Measurements from ENCODE around the gene MTR. TPM values are rescaled to one million over a fixed set of nuclear protein-coding genes. Genes with fewer than 3 reads are reported as not detected.

Gene MTR
- total and polyA plus RNA-seq, 4 donors, result 2.5 to 19.0 (median 8.6) TPM

- Histone ChIP-seq H3K9me3 (ENCODE audit: control insufficient read depth in 4 of 4, low read length in 3 of 4) (no peaks in the 10 kb centered on the region), H3K4me1 (ENCODE audit: control insufficient read depth in 4 of 4, insufficient read depth in 4 of 4, low read length in 3 of 4) (no peaks in the 10 kb centered on the region), H3K9ac (ENCODE audit: low read depth in 1 of 2, low read length in 2 of 2) (no peak overlapping the region), H3K27ac (ENCODE audit: low read depth in 1 of 2, low read length in 2 of 2) (no peak overlapping the region), H3K36me3 (ENCODE audit: control insufficient read depth in 4 of 4, insufficient read depth in 3 of 4, low read depth in 1 of 4, low read length in 3 of 4) (peaks cover 0 to 26% (median 19%) of the 10 kb centered on the region in 4 donors), H3K27me3 (ENCODE audit: control insufficient read depth in 4 of 4, insufficient read depth in 4 of 4, low read length in 3 of 4) (no peaks in the 10 kb centered on the region), H3K4me3 (ENCODE audit: low read depth in 1 of 3, low read length in 3 of 3) (no peak overlapping the region)
- DNase-seq (ENCODE audit: low spot score), result no peak
- 94% methylated on average over 2 of the region's 2 CpGs for WGBS
- TF ChIP-seq ZBTB33 (IDR thresholded peaks at IDR 0.05) (no peak), EGR1 (IDR thresholded peaks at IDR 0.05; ENCODE audit: low read depth in 2 of 2) (no peak), YY1 (IDR thresholded peaks at IDR 0.05) (no peak), SP1 (IDR thresholded peaks at IDR 0.05) (no peak), MAX (IDR thresholded peaks at IDR 0.05) (no peak), GABPA (IDR thresholded peaks at IDR 0.05 in 1 of 2, conservative IDR thresholded peaks at IDR 0.05 in 1 of 2) (no peak), FOXA2 (IDR thresholded peaks at IDR 0.05) (no peak), REST (IDR thresholded peaks at IDR 0.05) (no peak), HNF4A (conservative IDR thresholded peaks at IDR 0.05) (no peak)
Observed at GRCh38 chr1:236823559-236823958, 28.5 kb downstream of the MTR start.

GRCh38 chr1:236829085-236829484, 34.0 kb downstream of the MTR start:
- no peaks in the 10 kb centered on the region for H3K27me3 ChIP-seq (ENCODE audit: control insufficient read depth in 4 of 4, insufficient read depth in 4 of 4, low read length in 3 of 4)
- no peaks in the 10 kb centered on the region for H3K4me1 ChIP-seq (ENCODE audit: control insufficient read depth in 4 of 4, insufficient read depth in 4 of 4, low read length in 3 of 4)
- no peak overlapping the region for H3K9ac ChIP-seq (ENCODE audit: low read depth in 1 of 2, low read length in 2 of 2)
- H3K9me3 ChIP-seq (ENCODE audit: control insufficient read depth in 4 of 4, low read length in 3 of 4), result no peaks in the 10 kb centered on the region
- no peak overlapping the region for H3K4me3 ChIP-seq (ENCODE audit: low read depth in 1 of 3, low read length in 3 of 3)
- WGBS, result 99% methylated on average over 3 of the region's 3 CpGs
- no peak for DNase-seq (ENCODE audit: low spot score)
- peaks cover 2 to 32% (median 29%) of the 10 kb centered on the region in 4 donors for H3K36me3 ChIP-seq (ENCODE audit: control insufficient read depth in 4 of 4, insufficient read depth in 3 of 4, low read depth in 1 of 4, low read length in 3 of 4)
- TF ChIP-seq ATF3 (IDR thresholded peaks at IDR 0.05), result no peak
- no peak for TF ChIP-seq FOXA2 (IDR thresholded peaks at IDR 0.05)
- no peak for TF ChIP-seq CTCF (IDR thresholded peaks at IDR 0.05; ENCODE audit: low read depth, low read length, missing input control)
- no peak for TF ChIP-seq YY1 (IDR thresholded peaks at IDR 0.05)
- TF ChIP-seq JUND (IDR thresholded peaks at IDR 0.05), result no peak
- TF ChIP-seq EGR1 (IDR thresholded peaks at IDR 0.05; ENCODE audit: low read depth in 2 of 2), result no peak
- TF ChIP-seq HNF4G (IDR thresholded peaks at IDR 0.05), result no peak
- no peak for TF ChIP-seq ZBTB33 (IDR thresholded peaks at IDR 0.05)
- TF ChIP-seq MAX (IDR thresholded peaks at IDR 0.05), result no peak
- no peak for TF ChIP-seq HNF4A (conservative IDR thresholded peaks at IDR 0.05)
- TF ChIP-seq NR2F2 (IDR thresholded peaks at IDR 0.05), result no peak
- TF ChIP-seq REST (IDR thresholded peaks at IDR 0.05), result no peak
- TF ChIP-seq GABPA (IDR thresholded peaks at IDR 0.05 in 1 of 2, conservative IDR thresholded peaks at IDR 0.05 in 1 of 2), result no peak
- no peak for TF ChIP-seq FOXA1 (IDR thresholded peaks at IDR 0.05)
- no peak for TF ChIP-seq SP1 (IDR thresholded peaks at IDR 0.05)
- no peak for TF ChIP-seq RAD21 (IDR thresholded peaks at IDR 0.05)
- TF ChIP-seq RXRA (IDR thresholded peaks at IDR 0.05), result no peak
- no peak for TF ChIP-seq TAF1 (conservative IDR thresholded peaks at IDR 0.05)
- no peak overlapping the region for H3K27ac ChIP-seq (ENCODE audit: low read depth in 1 of 2, low read length in 2 of 2)
